K562 (cell line): ENCODE data around the gene KIF14. TPM values are rescaled to one million over a fixed set of nuclear protein-coding genes. Genes with fewer than 3 reads are reported as not detected.

Experiments used
- ATAC-seq: fragments of 200-7000 bp; cut with Tn5 transposase; 3 replicates; pipeline ENCODE4 v1.9.1; 2020; ENCODE audit warnings: moderate library complexity
- BruUV-seq: library from RNA; stranded (reverse); fragments of 400-500 nt; replicated peaks from 2 replicates; lab custom pipeline; 2021; lab: Mats Ljungman, UMichigan
- CTCF ChIA-PET: fragments of 300-600 bp; formaldehyde crosslinking; extraction: SDS; loops from one replicate; lab custom pipeline; 2021; ENCODE audit warnings: low intra/inter-chr PET ratio; lab: Yijun Ruan, JAX
- POLR2A ChIA-PET: fragments of 300-600, 350-650 bp; sonication (Branson Sonifier 250); formaldehyde crosslinking; extraction: SDS; loops from one replicate; lab custom pipeline; 2021; ENCODE audit warnings: antibody characterized with exemption, inconsistent platforms; lab: Yijun Ruan, JAX
- DNase-seq, 4 experiments: peaks; one replicate each; pipeline versions ENCODE4 v3.0.0 to v3.0.0-alpha.2; 2011 to 2018; ENCODE audit warnings: low spot score in 3 of 4, mixed read lengths in 3 of 4; ENCODE audit errors: extremely low read depth in 1 of 4
- FAIRE-seq: peaks from 2 replicates; lab custom pipeline; 2011; peaks lifted over from hg19 to GRCh38; lab: Jason Lieb, UNC
- H2AFZ ChIP-seq: 2 replicates; pipeline ENCODE4 v1.6.0; 2011; ENCODE audit warnings: low read depth, low read length, control low read depth, inconsistent platforms
- H3K27ac ChIP-seq: fragments of 200-600 bp; 3 replicates; pipeline ENCODE4 v1.8.0; 2011; ENCODE audit warnings: low read depth, mild to moderate bottlenecking, control low read depth, inconsistent platforms, low read length, moderate library complexity, mixed read lengths; ENCODE audit errors: extremely low read depth
- H3K27me3 ChIP-seq, 2 experiments: fragments of 300-600 bp in 1 of 2; 2 replicates in 1 of 2; 3 replicates in 1 of 2; pipeline versions ENCODE4 v1.6.0 to v1.8.0; 2011; ENCODE audit warnings: inconsistent platforms in 2 of 2, low read length in 2 of 2, mild to moderate bottlenecking in 1 of 2, mixed read lengths in 1 of 2, moderate library complexity in 1 of 2; ENCODE audit not compliant: control insufficient read depth in 2 of 2, insufficient read depth in 2 of 2
- H3K36me3 ChIP-seq: fragments of 300-600 bp; 3 replicates; pipeline ENCODE4 v1.8.0; 2011; ENCODE audit warnings: mild to moderate bottlenecking, low read length, inconsistent platforms; ENCODE audit not compliant: control insufficient read depth, insufficient read depth
- H3K4me1 ChIP-seq, 2 experiments: fragments of 200-600 bp in 1 of 2; replicated peaks in 1 of 2; 2 replicates in 1 of 2; 3 replicates in 1 of 2; pipeline versions ENCODE4 v1.5.1 to v1.8.0; 2011; ENCODE audit warnings: inconsistent platforms in 2 of 2, low read length in 2 of 2, mild to moderate bottlenecking in 1 of 2, mixed read lengths in 1 of 2, moderate library complexity in 1 of 2; ENCODE audit not compliant: control insufficient read depth in 2 of 2, insufficient read depth in 2 of 2
- H3K4me2 ChIP-seq: 2 replicates; pipeline ENCODE4 v1.6.1; 2011; ENCODE audit warnings: low read length, control low read depth, inconsistent platforms, mixed read lengths; ENCODE audit not compliant: insufficient read depth
- H3K4me3 ChIP-seq: fragments of 200-600 bp; sonication (generic), shearing (Covaris generic); 2 replicates; pipeline ENCODE4 v1.5.1; 2016; ENCODE audit warnings: control low read depth, inconsistent platforms
- H3K79me2 ChIP-seq: fragments of 200-600 bp; 3 replicates; pipeline ENCODE4 v1.8.0; 2011; ENCODE audit warnings: low read length, inconsistent platforms; ENCODE audit not compliant: control insufficient read depth, insufficient read depth
- H3K9ac ChIP-seq, 2 experiments: 2 replicates each; pipeline versions ENCODE4 v1.6.0 to v1.6.1; 2011; ENCODE audit warnings: low read depth in 2 of 2, low read length in 2 of 2, control low read depth in 1 of 2, inconsistent platforms in 1 of 2, mild to moderate bottlenecking in 1 of 2, mixed read lengths in 1 of 2; ENCODE audit not compliant: insufficient read depth in 1 of 2
- H3K9me1 ChIP-seq: one replicate; pipeline ENCODE4 v1.6.0; 2011; ENCODE audit warnings: inconsistent platforms, mild to moderate bottlenecking, low read length, moderate library complexity; ENCODE audit not compliant: control insufficient read depth, insufficient read depth
- H3K9me3 ChIP-seq: replicated peaks from 2 replicates; pipeline ENCODE4 v1.5.1; 2011; ENCODE audit warnings: low read depth, low read length, inconsistent platforms; ENCODE audit not compliant: control insufficient read depth, insufficient read depth
- H4K20me1 ChIP-seq: replicated peaks from 2 replicates; pipeline ENCODE4 v1.6.1; 2011; ENCODE audit warnings: low read length, inconsistent platforms, mixed read lengths; ENCODE audit not compliant: control insufficient read depth, insufficient read depth
- ARNT ChIP-seq, 2 experiments: fragments of 450-650 bp; IDR thresholded peaks; 2 replicates each; pipeline ENCODE4 v1.6.1; 2016; ENCODE audit warnings: mild to moderate bottlenecking in 1 of 2
- BDP1 ChIP-seq: IDR thresholded peaks from 3 replicates; pipeline ENCODE4 v1.6.1; 2011; ENCODE audit not compliant: insufficient read length, insufficient read depth
- CBFA2T3 ChIP-seq: fragments of 450-650 bp; IDR thresholded peaks from 2 replicates; pipeline ENCODE4 v1.6.1; 2017
- CCNT2 ChIP-seq: IDR thresholded peaks from 2 replicates; pipeline ENCODE4 v1.6.1; 2011; ENCODE audit warnings: borderline replicate concordance, low read depth, mild to moderate bottlenecking, moderate library complexity, mixed read lengths, low read length; ENCODE audit not compliant: insufficient read length; ENCODE audit errors: extremely low read depth
- CUX1 ChIP-seq: fragments of 200-800 bp; sonication (Bioruptor generic); IDR thresholded peaks from 2 replicates; pipeline ENCODE4 v1.6.1; 2016; ENCODE audit warnings: missing genetic modification characterization, missing compliant biosample characterization
- ETS1 ChIP-seq: conservative IDR thresholded peaks from 2 replicates; pipeline ENCODE4 v1.6.1; 2011; ENCODE audit warnings: low read depth, mild to moderate bottlenecking, low read length; ENCODE audit not compliant: control insufficient read depth
- HOXB6 ChIP-seq: fragments of 250-450 bp; sonication (Bioruptor Pico); IDR thresholded peaks from 2 replicates; pipeline ENCODE4 v1.5.1; 2022; ENCODE audit warnings: mild to moderate bottlenecking, borderline replicate concordance
- NFATC3 ChIP-seq: fragments of 450-650 bp; IDR thresholded peaks from 2 replicates; pipeline ENCODE4 v1.6.1; 2017; ENCODE audit warnings: mild to moderate bottlenecking
- NFE2L1 ChIP-seq: fragments of 450-650 bp; IDR thresholded peaks from 2 replicates; pipeline ENCODE4 v1.6.1; 2016; ENCODE audit warnings: missing genetic modification characterization, low read depth, mild to moderate bottlenecking, missing compliant biosample characterization, moderate library complexity, borderline replicate concordance
- POU5F1 ChIP-seq: fragments of 150-350 bp; IDR thresholded peaks from 2 replicates; pipeline ENCODE4 v1.6.1; 2014; ENCODE audit warnings: borderline replicate concordance, low read length, low read depth, mild to moderate bottlenecking; ENCODE audit not compliant: partially characterized antibody
- RBM17 ChIP-seq: fragments of 200-400 bp; formaldehyde crosslinking; IDR thresholded peaks from 2 replicates; pipeline ENCODE4 v1.6.1; 2017; ENCODE audit warnings: low read depth, mild to moderate bottlenecking, low read length, borderline replicate concordance
- TCF3 ChIP-seq: sonication (generic); formaldehyde crosslinking; IDR thresholded peaks from 2 replicates; pipeline ENCODE4 v1.4.0; 2020; ENCODE audit warnings: mild to moderate bottlenecking, missing genetic modification reagents
- TGIF2 ChIP-seq: sonication (generic); formaldehyde crosslinking; IDR thresholded peaks from 2 replicates; pipeline ENCODE4 v1.8.1; 2022; ENCODE audit warnings: mild to moderate bottlenecking, missing genetic modification reagents, moderate library complexity
- XRCC4 ChIP-seq: IDR thresholded peaks from one replicate; pipeline ENCODE4 v1.6.1; 2011; ENCODE audit not compliant: insufficient read depth, insufficient read length; ENCODE audit errors: extremely low read depth
- ZBTB1 ChIP-seq: sonication (generic); formaldehyde crosslinking; IDR thresholded peaks from 2 replicates; pipeline ENCODE4 v1.8.1; 2023; ENCODE audit warnings: missing genetic modification reagents, low read depth, mild to moderate bottlenecking, borderline replicate concordance
- ZNF445 ChIP-seq: fragments of 250-450 bp; sonication (Bioruptor Pico); IDR thresholded peaks from 2 replicates; pipeline ENCODE4 v1.4.0; 2020; ENCODE audit warnings: low read depth, mild to moderate bottlenecking, moderate library complexity
- ZNF785 ChIP-seq: fragments of 250-450 bp; sonication (Bioruptor Pico); IDR thresholded peaks from 2 replicates; pipeline ENCODE4 v1.4.0; 2020; ENCODE audit warnings: mild to moderate bottlenecking
- ZNF79 ChIP-seq: fragments of 250-450 bp; sonication (Bioruptor Pico); IDR thresholded peaks from 2 replicates; pipeline ENCODE4 v1.4.0; 2020; ENCODE audit warnings: low read depth, mild to moderate bottlenecking, moderate library complexity
- WGBS: fragments of 100-300 bp; shearing (Covaris generic); methylation state at CpG from one replicate; pipeline ENCODE4 v1.1.6; 2016; ENCODE audit warnings: low coverage, mixed read lengths; ENCODE audit not compliant: insufficient coverage; ENCODE audit errors: missing lambda C conversion rate; 5-methylcytosine and 5-hydroxymethylcytosine counted together
- in situ Hi-C: fragments of 300-500 bp; cut with MboI; formaldehyde crosslinking; loops from 4 replicates; pipeline ENCODE4 v1.15.0; 2018; ENCODE audit warnings: inconsistent platforms, mixed read lengths
- intact Hi-C: fragments of 100-400 bp; cut with micrococcal nuclease; formaldehyde crosslinking; loops from 2 replicates; pipeline ENCODE4 v1.14.2; 2022
- polyA plus RNA-seq, 8 experiments: library from polyadenylated mRNA; depleted of rRNA in 4 of 8; stranded (reverse) in 5 of 8; unstranded in 3 of 8; fragments of >200 nt; fragmentation: Nextera tagmentation in 2 of 8; fragmentation: Illumina TruSeq in 1 of 8; extraction: Ambion mirVana in 2 of 8; extraction: Trizol in 1 of 8; gene quantifications; 2 replicates each; pipeline versions ENCODE4 v1.2.1 to v1.2.3, GENCODE V29; 2011 to 2014; ENCODE audit warnings: inconsistent platforms in 1 of 8, missing spikeins in 1 of 8
- total RNA-seq, 7 experiments: library from RNA; depleted of rRNA in 6 of 7; stranded (reverse); fragments of >200 nt in 6 of 7; fragmentation: Illumina TruSeq in 2 of 7; extraction: Trizol in 2 of 7; gene quantifications; 2 replicates each; pipeline versions ENCODE4 v1.2.1 to v1.2.3, GENCODE V29; 2011 to 2021; ENCODE audit warnings: low replicate concordance in 1 of 7

Gene KIF14
- total and polyA plus RNA-seq, 9 of the 15 experiments (the other 6 are each of a cell fraction or from before 2014, with no cell fraction given), result 11.5 to 47.4 (median 29.0) TPM

GRCh38 chr1:200564319-200564718, 56.2 kb downstream of the KIF14 start:
- BruUV-seq, result no TSS peak
- H3K79me2 ChIP-seq, result no peaks in the 10 kb centered on the region
- peaks cover 64% of the 10 kb centered on the region for H3K36me3 ChIP-seq
- in situ Hi-C loops (no loop called here), intact Hi-C loops (loop anchor here (10.0 kb wide), 1 partner anchor 480 kb away; no protein-coding TSS in a partner anchor)
- no peak overlapping the region for H3K27ac ChIP-seq
- FAIRE-seq, result no peak
- DNase-seq, result no peak
- no peaks in the 10 kb centered on the region for H3K27me3 ChIP-seq
- 89% methylated on average over 1 of the region's 1 CpG for WGBS
- no peaks in the 10 kb centered on the region for H3K9me3 ChIP-seq
- no peak overlapping the region for H3K4me2 ChIP-seq
- no peaks in the 10 kb centered on the region for H4K20me1 ChIP-seq
- ATAC-seq, result no peak
- H3K4me1 ChIP-seq, result no peaks in the 10 kb centered on the region
- H3K4me3 ChIP-seq, result no peak overlapping the region
- no peak overlapping the region for H3K9ac ChIP-seq
- CTCF ChIA-PET, result no interaction called here
- H3K9me1 ChIP-seq, result no peaks in the 10 kb centered on the region
- POLR2A ChIA-PET, result no interaction called here
- no peak overlapping the region for H2AFZ ChIP-seq
- no peak for TF ChIP-seq ZBTB1
- TF ChIP-seq ZNF785 (CRISPR knock-in tag), result no peak
- TF ChIP-seq ZNF445 (CRISPR knock-in tag), result no peak
- no peak for TF ChIP-seq BDP1
- no peak for TF ChIP-seq HOXB6 (CRISPR knock-in tag)
- no peak for TF ChIP-seq ETS1
- no peak for TF ChIP-seq TGIF2
- TF ChIP-seq CCNT2, result no peak
- no peak for TF ChIP-seq POU5F1
- TF ChIP-seq NFE2L1, result no peak
- no peak for TF ChIP-seq XRCC4
- TF ChIP-seq RBM17, result no peak
- TF ChIP-seq TCF3, result no peak
- no peak for TF ChIP-seq ZNF79 (CRISPR knock-in tag)
- TF ChIP-seq CBFA2T3, result no peak
- no peak for TF ChIP-seq NFATC3
- no peak for TF ChIP-seq ARNT (IDR thresholded peaks at IDR 0.05)
- no peak for TF ChIP-seq CUX1 (CRISPR knock-in tag)
